GM18867 (cell line): ENCODE data around the gene PAXX.

Experiments
- ATAC-seq: cut with Tn5 transposase; IDR thresholded peaks from one replicate; pipeline ENCODE4 v1.9.1; 2021; ENCODE audit warnings: mild to moderate bottlenecking, moderate library complexity; ENCODE audit not compliant: unreplicated experiment

PAXX gene

DNA sequence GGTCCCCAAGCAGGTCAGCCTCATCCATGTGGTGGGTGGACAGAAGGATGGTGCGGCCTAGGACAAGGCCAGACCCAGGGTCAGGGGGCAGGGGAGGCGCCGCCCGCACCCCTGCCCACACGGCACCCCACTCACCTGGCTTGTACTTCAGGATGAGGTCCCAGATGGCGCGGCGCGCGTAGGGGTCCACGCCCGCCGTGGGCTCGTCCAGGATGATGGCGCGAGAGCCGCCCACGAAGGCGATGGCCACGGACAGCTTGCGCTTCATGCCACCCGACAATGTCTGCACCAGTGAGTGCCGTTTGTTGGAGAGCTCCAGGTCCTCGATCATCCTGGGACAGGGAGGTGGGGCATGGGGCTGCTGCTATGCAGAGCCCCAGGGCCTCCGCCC is 23.3 kb downstream of the PAXX start:
- no peak for ATAC-seq

- no peak for ATAC-seq
Measured at GRCh38 chr9:137015976-137016375, 23.8 kb downstream of the PAXX start.

DNA sequence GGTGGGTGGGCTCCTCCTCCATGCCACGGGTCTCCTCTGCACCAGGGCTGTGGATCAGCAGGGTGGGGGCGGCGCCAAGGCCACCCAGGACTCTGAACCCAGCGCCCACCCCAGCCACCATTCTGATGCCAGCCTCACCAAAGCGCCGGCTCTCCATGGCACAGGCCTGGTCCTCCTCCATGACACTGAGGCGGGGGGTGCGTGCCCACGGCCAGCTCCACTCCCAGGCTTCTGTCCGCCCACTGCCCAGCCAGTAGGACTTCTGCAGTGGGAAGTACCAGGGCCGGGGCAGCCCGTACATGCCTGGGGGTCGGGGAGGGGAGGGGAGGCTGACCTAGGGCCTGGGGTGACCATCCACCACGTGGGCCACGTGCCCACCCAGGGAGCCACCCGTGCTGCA is 24.2 kb downstream of the PAXX start:
- no peak for ATAC-seq

DNA sequence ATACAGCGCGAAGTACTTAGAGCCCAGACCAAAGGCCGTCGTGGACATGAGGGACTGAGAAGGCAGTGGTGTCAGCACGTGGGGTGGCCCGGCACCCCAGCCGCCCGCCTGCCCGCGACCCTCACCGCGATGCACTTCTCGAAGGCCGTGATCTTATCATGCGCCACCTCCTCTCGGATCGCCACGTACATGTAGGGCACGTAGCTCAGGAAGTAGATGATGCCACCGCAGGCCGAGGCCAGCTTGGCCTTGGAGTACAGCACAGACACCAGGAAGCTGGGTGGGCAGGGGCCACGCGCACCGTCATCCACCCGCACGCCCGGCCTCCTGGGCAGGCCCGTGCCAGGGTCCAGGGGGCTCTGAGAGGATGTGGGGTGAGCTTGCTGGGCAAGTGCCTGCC is 24.8 kb downstream of the PAXX start:
- ATAC-seq: no peak

- no peak for ATAC-seq
Measured at GRCh38 chr9:137017791-137018497, 25.7 kb downstream of the PAXX start.

DNA sequence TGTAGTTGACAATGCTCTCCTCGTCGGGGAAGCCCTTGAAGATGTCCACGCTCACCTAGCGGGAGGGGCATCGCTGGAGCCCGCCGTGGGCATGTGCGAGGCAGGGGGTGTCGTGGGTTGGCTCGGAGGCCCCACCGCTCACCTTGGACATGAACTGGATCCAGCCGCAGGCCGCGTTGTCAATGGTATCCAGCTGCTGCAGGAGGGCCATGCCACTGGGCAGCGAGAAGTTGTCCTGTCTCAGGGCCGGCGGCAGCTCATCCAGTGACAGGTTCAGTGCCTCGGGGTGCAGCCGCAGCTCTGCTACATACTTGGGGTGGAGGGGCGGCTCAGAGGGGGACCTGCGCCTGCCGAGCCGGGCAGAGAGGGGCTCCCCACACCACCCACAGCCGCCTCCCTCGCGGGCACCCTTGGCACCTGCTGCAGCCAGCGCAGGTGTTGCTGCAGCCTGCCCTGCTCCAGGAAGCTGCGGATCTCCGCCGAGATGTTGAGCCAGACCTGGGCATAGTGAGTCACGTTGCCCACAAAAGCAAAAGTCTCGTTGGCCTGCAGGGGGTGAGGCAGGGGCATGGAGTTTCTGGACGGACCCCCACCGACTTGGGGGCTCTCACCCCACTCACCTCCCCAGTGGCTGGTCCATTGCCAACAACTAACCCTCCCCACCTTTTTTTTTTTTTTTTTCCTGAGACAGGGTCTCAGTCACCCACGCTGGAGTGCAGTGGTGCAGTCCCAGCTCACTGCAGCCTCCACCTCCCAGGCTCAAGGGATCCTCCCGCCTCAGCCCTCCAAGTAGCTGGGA is 26.7 kb downstream of the PAXX start:
- ATAC-seq: no peak

- no peak for ATAC-seq
Measured at GRCh38 chr9:137019891-137020683, 27.9 kb downstream of the PAXX start.

GRCh38 chr9:137020771-137021567 is 28.7 kb downstream of the PAXX start:
- ATAC-seq: no peak

GRCh38 chr9:137021568-137021978 is 29.4 kb downstream of the PAXX start:
- no peak for ATAC-seq

- no peak for ATAC-seq
Measured at GRCh38 chr9:137021979-137022661, 29.9 kb downstream of the PAXX start.

- ATAC-seq: no peak
Measured at GRCh38 chr9:137022662-137023008, 30.4 kb downstream of the PAXX start.

DNA sequence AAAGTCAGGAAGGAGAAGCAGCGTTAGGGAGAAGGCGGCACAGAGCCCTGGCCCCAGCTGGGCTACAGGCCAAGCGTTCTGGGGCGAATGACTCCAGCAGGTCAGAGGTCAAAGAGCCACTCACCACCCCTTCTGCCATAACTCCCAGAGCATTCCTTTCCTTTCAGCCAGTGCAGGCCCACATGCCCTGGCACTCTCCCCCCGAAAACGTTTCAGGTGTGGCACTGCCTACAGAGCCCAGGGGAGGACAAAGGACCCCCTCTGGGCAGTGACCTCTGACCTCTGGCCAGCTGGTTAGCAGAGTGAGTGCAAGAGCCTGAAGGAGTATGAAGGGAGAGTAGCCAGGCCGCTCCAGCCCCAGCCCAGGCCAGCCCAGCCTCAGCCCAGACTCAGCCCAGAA is 30.9 kb downstream of the PAXX start:
- no peak for ATAC-seq

GRCh38 chr9:137023583-137023991 is 31.4 kb downstream of the PAXX start:
- ATAC-seq: no peak

DNA sequence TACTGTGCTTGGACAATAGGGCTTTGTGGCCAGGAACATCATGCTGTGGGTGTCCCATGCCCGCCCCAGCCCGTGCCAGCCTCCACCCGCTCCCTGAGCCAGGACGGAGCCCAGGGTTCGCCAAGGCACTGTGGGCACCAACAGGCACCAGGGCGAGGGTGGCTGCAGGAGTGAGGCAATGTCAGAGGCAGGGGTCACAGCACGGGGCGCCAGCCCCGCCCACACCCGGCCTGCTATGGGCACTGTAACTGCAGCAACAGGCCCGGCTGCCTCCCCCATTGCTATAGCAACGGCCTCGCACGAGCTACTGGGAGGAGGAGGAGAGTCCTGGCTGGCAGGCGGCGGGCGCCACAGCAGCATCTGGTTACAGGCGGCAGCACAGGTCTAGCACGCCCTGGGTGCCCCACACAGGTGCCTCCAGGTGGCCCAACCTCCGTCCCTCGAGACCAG is 33.3 kb downstream of the PAXX start:
- no peak for ATAC-seq

- no peak for ATAC-seq
Measured at GRCh38 chr9:137026384-137026783, 34.2 kb downstream of the PAXX start.

GRCh38 chr9:137026828-137027227 is 34.6 kb downstream of the PAXX start:
- ATAC-seq: no peak

DNA sequence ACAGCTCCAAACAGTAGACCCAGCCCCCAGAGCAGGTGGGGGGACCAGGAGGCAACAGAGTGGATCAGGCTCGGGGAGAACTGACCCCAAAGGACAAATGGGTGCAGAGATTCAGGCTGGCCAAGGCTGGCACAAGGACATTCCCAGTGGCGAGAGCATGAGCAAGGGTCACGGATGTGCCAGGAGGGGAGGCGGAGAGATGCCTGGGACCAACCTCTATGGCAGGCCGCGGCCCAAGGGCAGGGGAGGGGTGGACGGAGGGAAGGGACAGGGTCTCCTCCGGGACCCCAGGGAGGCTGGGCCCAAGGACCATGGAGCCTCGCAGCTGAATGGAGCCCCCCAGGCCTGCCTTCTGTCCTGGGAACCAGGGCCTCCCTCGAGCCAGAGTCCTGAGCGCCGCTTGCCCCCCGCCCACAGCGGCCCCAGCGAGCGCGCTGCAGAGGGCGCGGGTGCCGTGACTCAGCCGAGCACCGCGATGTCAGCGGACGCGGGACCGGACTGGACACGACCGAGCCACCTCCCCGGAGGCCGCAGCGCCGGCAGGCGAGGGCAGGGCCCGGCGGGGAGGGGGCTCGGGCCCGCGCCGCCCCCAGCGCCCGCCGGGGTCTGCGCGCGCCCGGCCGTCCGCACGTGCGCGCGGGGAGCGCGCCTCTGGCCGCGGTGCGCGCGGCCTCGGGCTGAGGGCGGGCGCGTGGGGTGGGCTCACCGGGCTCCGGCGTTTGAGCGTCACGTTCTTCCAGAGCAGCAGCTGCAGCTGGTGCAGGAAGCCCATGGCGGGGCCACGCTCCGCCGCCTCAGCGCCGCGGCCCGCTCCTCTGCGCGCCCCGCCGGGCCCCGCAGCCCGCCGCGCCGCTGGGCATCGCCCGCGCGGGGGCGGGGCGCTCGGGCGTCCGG is 35.4 kb downstream of the PAXX start, which contains the start of gene ABCA2:
Gene ABCA2, minus strand, starts transcription at position 869 of the 894 bp plus-strand sequence. Its CDS starts 97 bp downstream, at position 772.
- ATAC-seq: no peak

GRCh38 chr9:137028263-137029057 is 36.2 kb downstream of the PAXX start:
- peak; percentile 34 for ATAC-seq
